PC-3 (cell line): ENCODE measurements around the gene CSPG4. TPM values are rescaled to one million over a fixed set of nuclear protein-coding genes. Genes with fewer than 3 reads are reported as not detected.

Experiments used
- ATAC-seq: fragments of 200-7000 bp; cut with Tn5 transposase; 2 replicates; pipeline ENCODE4 v1.9.1; 2020; ENCODE audit warnings: mild to moderate bottlenecking, moderate library complexity
- BruUV-seq: library from RNA; stranded (reverse); fragments of 400-500 nt; replicated peaks from 2 replicates; lab custom pipeline; 2021; lab: Mats Ljungman, UMichigan
- CTCF ChIA-PET: fragments of 300-600 bp; sonication (Branson Sonifier 250); formaldehyde crosslinking; loops from one replicate; lab custom pipeline; 2022; ENCODE audit warnings: antibody characterized with exemption; lab: Charles Lee
- POLR2A ChIA-PET: fragments of 300-600 bp; sonication (Branson Sonifier 250); formaldehyde crosslinking; loops from one replicate; lab custom pipeline; 2022; ENCODE audit warnings: antibody characterized with exemption; ENCODE audit not compliant: unreplicated experiment; lab: Charles Lee
- DNase-seq: peaks from one replicate; pipeline ENCODE4 v3.0.0-alpha.2; 2015
- H2AFZ ChIP-seq: fragments of 300-600 bp; sonication (generic); 2 replicates; pipeline ENCODE4 v1.6.0; 2016; ENCODE audit warnings: antibody characterized with exemption, low read length
- H3F3A ChIP-seq: fragments of 300-600 bp; sonication (generic); one replicate; pipeline ENCODE4 v1.6.0; 2017; ENCODE audit warnings: antibody characterized with exemption, low read length, control low read depth, mild to moderate bottlenecking; ENCODE audit not compliant: unreplicated experiment
- H3K27ac ChIP-seq: fragments of 300-600 bp; sonication (generic); 2 replicates; pipeline ENCODE4 v1.5.1; 2016; ENCODE audit warnings: mild to moderate bottlenecking, low read length
- H3K27me3 ChIP-seq: fragments of 300-600 bp; sonication (generic); 2 replicates; pipeline ENCODE4 v1.6.1; 2016; ENCODE audit warnings: low read length, mixed read lengths
- H3K36me3 ChIP-seq: fragments of 300-600 bp; sonication (generic); 2 replicates; pipeline ENCODE4 v1.6.1; 2016; ENCODE audit warnings: low read depth, mixed run types, low read length, mixed read lengths
- H3K4me1 ChIP-seq: fragments of 300-600 bp; sonication (generic); 2 replicates; pipeline ENCODE4 v1.5.1; 2016; ENCODE audit warnings: low read length; ENCODE audit not compliant: insufficient read depth
- H3K4me2 ChIP-seq: fragments of 300-600 bp; sonication (generic); 2 replicates; pipeline ENCODE4 v1.6.0; 2016; ENCODE audit warnings: low read length
- H3K4me3 ChIP-seq: fragments of 300-600 bp; sonication (generic); 2 replicates; pipeline ENCODE4 v1.5.1; 2016; ENCODE audit warnings: mild to moderate bottlenecking, low read length, mixed read lengths
- H3K79me2 ChIP-seq: fragments of 300-600 bp; sonication (generic); 2 replicates; pipeline ENCODE4 v1.6.1; 2017; ENCODE audit warnings: low read length, mixed read lengths
- H3K9ac ChIP-seq: fragments of 300-600 bp; sonication (generic); 2 replicates; pipeline ENCODE4 v1.6.0; 2016; ENCODE audit warnings: mild to moderate bottlenecking, low read length
- H3K9me2 ChIP-seq: fragments of 300-600 bp; sonication (generic); replicated peaks from 2 replicates; pipeline ENCODE4 v1.6.1; 2016; ENCODE audit warnings: mixed run types, low read length, mixed read lengths
- H3K9me3 ChIP-seq: fragments of 300-600 bp; sonication (generic); 2 replicates; pipeline ENCODE4 v1.6.1; 2016; ENCODE audit warnings: low read length, mixed read lengths
- H4K20me1 ChIP-seq: fragments of 300-600 bp; sonication (generic); 2 replicates; pipeline ENCODE4 v1.6.1; 2016; ENCODE audit warnings: low read length, mixed read lengths
- EZH2 ChIP-seq: fragments of 300-600 bp; sonication (generic); IDR thresholded peaks from one replicate; pipeline ENCODE4 v1.6.1; 2017; ENCODE audit warnings: antibody characterized with exemption, mild to moderate bottlenecking, low read length; ENCODE audit not compliant: unreplicated experiment
- EZH2phosphoT487 ChIP-seq: fragments of 300-600 bp; sonication (generic); IDR thresholded peaks from 2 replicates; pipeline ENCODE4 v1.6.1; 2018; ENCODE audit warnings: mild to moderate bottlenecking, antibody characterized with exemption, low read length, borderline replicate concordance
- intact Hi-C: fragments of 100-400 bp; cut with micrococcal nuclease; formaldehyde crosslinking; loops from 2 replicates; pipeline ENCODE4 v1.9.0; 2023
- total RNA-seq: library from RNA; depleted of rRNA; stranded (reverse); fragments of >200 nt; gene quantifications from 2 replicates; pipeline ENCODE4 v1.2.3, GENCODE V29; 2014
- TF ChIP-seq, protein P1 (sequence below): fragments of 300-600 bp; sonication (generic); conservative IDR thresholded peaks from 2 replicates; pipeline ENCODE4 v1.5.1; 2017; ENCODE audit warnings: antibody characterized with exemption, low read depth, mild to moderate bottlenecking, low read length

Gene CSPG4
- total RNA-seq, 1 experiment from 2014 or later: 2.0 TPM

DNA sequence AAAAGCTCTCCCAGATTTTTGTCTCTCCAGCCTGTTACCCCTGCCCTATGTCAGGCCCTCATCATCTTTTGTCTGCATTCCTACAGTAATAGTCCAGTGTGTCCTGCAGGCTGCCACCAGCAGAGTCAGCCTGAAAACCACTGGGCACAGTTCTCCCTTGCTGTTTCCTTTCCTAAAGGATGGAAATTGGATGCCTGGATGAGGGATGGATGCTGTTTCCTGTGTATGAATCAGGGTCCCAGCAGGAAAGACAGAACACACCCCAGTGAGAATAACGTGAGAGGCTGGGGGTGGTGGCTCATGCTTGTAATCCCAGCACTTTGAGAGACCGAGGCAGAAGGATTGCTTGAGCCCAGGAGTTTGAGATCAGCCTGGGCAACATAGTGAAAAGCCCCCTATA lies 68.3 kb downstream of the CSPG4 start:
- BruUV-seq: no TSS peak
- ATAC-seq (no peak), DNase-seq (no peak)
- H3K4me3 ChIP-seq: no peak overlapping the region
- H3K4me2 ChIP-seq: no peak overlapping the region
- ChIA-PET POLR2A (no interaction called here), CTCF (no interaction called here)
- intact Hi-C loops: loop anchor here (10.0 kb wide), 1 partner anchor 280 kb away; the partner anchor contains the start of gene MAN2C1
- H2AFZ ChIP-seq: no peak overlapping the region
- H3K9me3 ChIP-seq: no peaks in the 10 kb centered on the region
- H3K9me2 ChIP-seq: no peaks in the 10 kb centered on the region
- H3K9ac ChIP-seq: no peak overlapping the region
- H3K4me1 ChIP-seq: peaks cover 19% of the 10 kb centered on the region
- no peaks in the 10 kb centered on the region for H3K36me3 ChIP-seq
- no peak overlapping the region for H3K27ac ChIP-seq
- H4K20me1 ChIP-seq: 0 out of 2 replicates have a peak, but pooled peaks cover 2% of the 10 kb centered on the region
- no peaks in the 10 kb centered on the region for H3F3A ChIP-seq
- no peak for TF ChIP-seq EZH2
- peaks cover 23% of the 10 kb centered on the region for H3K79me2 ChIP-seq
- no peaks in the 10 kb centered on the region for H3K27me3 ChIP-seq

DNA sequence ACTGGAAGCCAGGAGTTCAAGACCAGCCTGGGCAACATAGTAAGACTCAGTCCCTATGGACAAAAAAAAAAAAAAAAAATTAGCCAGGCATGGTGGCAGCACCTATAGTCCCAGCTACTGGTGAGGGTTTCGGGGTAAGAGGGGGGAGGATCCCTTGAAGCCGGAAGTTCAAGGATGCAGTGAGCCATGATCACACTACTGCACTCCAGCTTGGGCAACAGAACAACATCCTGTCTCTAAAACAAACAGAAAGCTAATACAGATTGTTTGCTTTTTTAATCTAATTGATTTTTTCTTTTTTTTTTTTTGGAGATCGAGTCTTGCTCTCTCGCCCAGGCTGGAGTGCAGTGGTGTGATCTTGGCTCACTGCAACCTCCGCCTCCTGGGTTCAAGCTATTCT lies 71.0 kb downstream of the CSPG4 start:
- Histone ChIP-seq H3K4me3 (no peak overlapping the region), H3K4me1 (peaks cover 20% of the 10 kb centered on the region), H3K9me3 (no peaks in the 10 kb centered on the region), H3K27me3 (no peaks in the 10 kb centered on the region), H3K79me2 (peaks cover 33% of the 10 kb centered on the region), H3K9ac (no peak overlapping the region), H3K9me2 (no peaks in the 10 kb centered on the region), H2AFZ (no peak overlapping the region), H3F3A (no peaks in the 10 kb centered on the region), H3K4me2 (no peak overlapping the region), H3K36me3 (no peaks in the 10 kb centered on the region), H4K20me1 (peaks cover 24% of the 10 kb centered on the region), H3K27ac (no peak overlapping the region)
- intact Hi-C loops: loop anchor here (10.0 kb wide), 1 partner anchor 277 kb away; the partner anchor contains the start of gene MAN2C1
- TF ChIP-seq EZH2 (no peak), EZH2phosphoT487 (no peak)
- TF ChIP-seq, protein P1, sequence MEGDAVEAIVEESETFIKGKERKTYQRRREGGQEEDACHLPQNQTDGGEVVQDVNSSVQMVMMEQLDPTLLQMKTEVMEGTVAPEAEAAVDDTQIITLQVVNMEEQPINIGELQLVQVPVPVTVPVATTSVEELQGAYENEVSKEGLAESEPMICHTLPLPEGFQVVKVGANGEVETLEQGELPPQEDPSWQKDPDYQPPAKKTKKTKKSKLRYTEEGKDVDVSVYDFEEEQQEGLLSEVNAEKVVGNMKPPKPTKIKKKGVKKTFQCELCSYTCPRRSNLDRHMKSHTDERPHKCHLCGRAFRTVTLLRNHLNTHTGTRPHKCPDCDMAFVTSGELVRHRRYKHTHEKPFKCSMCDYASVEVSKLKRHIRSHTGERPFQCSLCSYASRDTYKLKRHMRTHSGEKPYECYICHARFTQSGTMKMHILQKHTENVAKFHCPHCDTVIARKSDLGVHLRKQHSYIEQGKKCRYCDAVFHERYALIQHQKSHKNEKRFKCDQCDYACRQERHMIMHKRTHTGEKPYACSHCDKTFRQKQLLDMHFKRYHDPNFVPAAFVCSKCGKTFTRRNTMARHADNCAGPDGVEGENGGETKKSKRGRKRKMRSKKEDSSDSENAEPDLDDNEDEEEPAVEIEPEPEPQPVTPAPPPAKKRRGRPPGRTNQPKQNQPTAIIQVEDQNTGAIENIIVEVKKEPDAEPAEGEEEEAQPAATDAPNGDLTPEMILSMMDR: no peak
- ChIA-PET CTCF (interaction anchor here (0.6 kb wide), 1 partner anchor 41 kb away, joined by 3 read pairs; no protein-coding TSS in a partner anchor), POLR2A (interaction anchor here (0.7 kb wide), 1 partner anchor 1779 kb away, joined by 7 read pairs; no protein-coding TSS in a partner anchor)
- ATAC-seq (no peak), DNase-seq (no peak)
- no TSS peak for BruUV-seq

DNA sequence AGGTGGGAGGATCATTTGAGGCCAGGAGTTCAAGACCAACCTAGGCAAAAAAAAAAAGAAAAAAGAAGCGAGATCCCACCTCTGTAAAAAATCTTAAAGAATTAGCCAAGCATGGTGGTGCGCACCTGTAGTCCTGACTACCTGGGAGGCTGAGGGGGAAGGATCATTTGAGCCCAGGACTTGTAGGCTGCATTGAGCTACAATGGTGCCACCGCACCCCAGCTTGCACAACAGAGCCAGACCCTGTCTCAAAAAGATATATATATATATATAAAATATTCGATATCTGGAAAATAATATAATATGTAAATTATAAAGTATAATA lies 71.5 kb downstream of the CSPG4 start:
- Histone ChIP-seq H3K9me3 (no peaks in the 10 kb centered on the region), H3K4me2 (peak overlapping the region; percentile 91), H3K4me1 (peaks cover 15% of the 10 kb centered on the region), H2AFZ (0 out of 2 replicates have a peak overlapping the region, but pooled peaks have one; percentile 83), H4K20me1 (peaks cover 24% of the 10 kb centered on the region), H3K27ac (no peak overlapping the region), H3K36me3 (no peaks in the 10 kb centered on the region), H3K79me2 (peaks cover 33% of the 10 kb centered on the region), H3K9me2 (no peaks in the 10 kb centered on the region), H3K27me3 (no peaks in the 10 kb centered on the region), H3K4me3 (peak overlapping the region; percentile 96; the same call in 1 of the 2 replicates), H3F3A (no peaks in the 10 kb centered on the region), H3K9ac (peak overlapping the region; percentile 97; the same call in 1 of the 2 replicates)
- ChIA-PET CTCF (no interaction called here), POLR2A (interaction anchor here (0.7 kb wide), 1 partner anchor 1780 kb away, joined by 7 read pairs; no protein-coding TSS in a partner anchor)
- no peak for DNase-seq
- TF ChIP-seq EZH2phosphoT487 (no peak), EZH2 (no peak)
- TF ChIP-seq, protein P1: 0 out of 2 replicates have a peak, but pooled peaks have one; percentile 1
- intact Hi-C loops: loop anchor here (10.0 kb wide), 1 partner anchor 276 kb away; the partner anchor contains the start of gene MAN2C1
- no peak for ATAC-seq
- no TSS peak for BruUV-seq
